K562 (cell line): ENCODE data around the gene LCN12. TPM values are rescaled to one million over a fixed set of nuclear protein-coding genes. Genes with fewer than 3 reads are reported as not detected.

Experiments
- HSF4 ChIP-seq: fragments of 250-450 bp; sonication (Bioruptor Pico); IDR thresholded peaks from 2 replicates; pipeline ENCODE4 v2.1.2; 2022; ENCODE audit warnings: mild to moderate bottlenecking, moderate library complexity, borderline replicate concordance
- LARP7 ChIP-seq: fragments of 450-650 bp; IDR thresholded peaks from 2 replicates; pipeline ENCODE4 v1.6.1; 2016
- NRF1 ChIP-seq, 2 experiments: fragments of 450-650 bp; IDR thresholded peaks in 1 of 2; conservative IDR thresholded peaks in 1 of 2; 2 replicates each; pipeline ENCODE4 v1.6.1; 2014; ENCODE audit warnings: mild to moderate bottlenecking in 2 of 2
- POLR2B ChIP-seq: fragments of 450-650 bp; IDR thresholded peaks from 2 replicates; pipeline ENCODE4 v1.6.1; 2018; ENCODE audit warnings: low read depth; ENCODE audit not compliant: partially characterized antibody
- PTBP1 ChIP-seq: fragments of 200-400 bp; formaldehyde crosslinking; IDR thresholded peaks from 2 replicates; pipeline ENCODE4 v1.6.1; 2017; ENCODE audit warnings: low read depth, low read length
- RBM39 ChIP-seq: fragments of 200-400 bp; formaldehyde crosslinking; optimal IDR thresholded peaks from 2 replicates; pipeline ENCODE3; 2018; ENCODE audit warnings: low read depth, low read length
- SMARCE1 ChIP-seq: fragments of 450-650 bp; IDR thresholded peaks from 2 replicates; pipeline ENCODE4 v1.7.1; 2016; ENCODE audit warnings: mild to moderate bottlenecking
- TRIM28 ChIP-seq: fragments of 450-650 bp; IDR thresholded peaks from 2 replicates; pipeline ENCODE4 v1.6.1; 2017
- XRCC3 ChIP-seq: fragments of 450-650 bp; IDR thresholded peaks from 2 replicates; pipeline ENCODE4 v1.6.1; 2017; ENCODE audit warnings: mild to moderate bottlenecking, moderate library complexity
- ZBED1 ChIP-seq: IDR thresholded peaks from 2 replicates; pipeline ENCODE4 v1.6.1; 2014
- ZNF146 ChIP-seq: IDR thresholded peaks from one replicate; pipeline ENCODE4 v1.6.1; 2018; ENCODE audit warnings: missing compliant biosample characterization; ENCODE audit not compliant: unreplicated experiment
- ZNF217 ChIP-seq: sonication (generic); formaldehyde crosslinking; IDR thresholded peaks from 2 replicates; pipeline ENCODE4 v1.8.0; 2022; ENCODE audit warnings: mild to moderate bottlenecking, missing genetic modification reagents
- ZNF232 ChIP-seq: sonication (generic); formaldehyde crosslinking; IDR thresholded peaks from 2 replicates; pipeline ENCODE4 v1.8.0; 2022; ENCODE audit warnings: mild to moderate bottlenecking, missing genetic modification reagents
- ZNF3 ChIP-seq: fragments of 250-450 bp; sonication (Bioruptor Pico); IDR thresholded peaks from 2 replicates; pipeline ENCODE4 v1.5.0; 2021; ENCODE audit warnings: mild to moderate bottlenecking, moderate library complexity
- polyA plus RNA-seq, 8 experiments: library from polyadenylated mRNA; depleted of rRNA in 4 of 8; stranded (reverse) in 5 of 8; unstranded in 3 of 8; fragments of >200 nt; fragmentation: Nextera tagmentation in 2 of 8; fragmentation: Illumina TruSeq in 1 of 8; extraction: Ambion mirVana in 2 of 8; extraction: Trizol in 1 of 8; gene quantifications; 2 replicates each; pipeline versions ENCODE4 v1.2.1 to v1.2.3, GENCODE V29; 2011 to 2014; ENCODE audit warnings: inconsistent platforms in 1 of 8, missing spikeins in 1 of 8
- total RNA-seq, 7 experiments: library from RNA; depleted of rRNA in 6 of 7; stranded (reverse); fragments of >200 nt in 6 of 7; fragmentation: Illumina TruSeq in 2 of 7; extraction: Trizol in 2 of 7; gene quantifications; 2 replicates each; pipeline versions ENCODE4 v1.2.1 to v1.2.3, GENCODE V29; 2011 to 2021; ENCODE audit warnings: low replicate concordance in 1 of 7
- TF ChIP-seq, protein P1 (sequence below): sonication (generic); formaldehyde crosslinking; IDR thresholded peaks from 2 replicates; pipeline ENCODE4 v1.9.0; 2022; ENCODE audit warnings: mild to moderate bottlenecking, missing genetic modification reagents
- TF ChIP-seq, protein P2 (sequence below): sonication (generic); formaldehyde crosslinking; IDR thresholded peaks from 2 replicates; pipeline ENCODE4 v1.8.0; 2022; ENCODE audit warnings: mild to moderate bottlenecking, missing genetic modification reagents
- TF ChIP-seq, protein P3 (sequence below): IDR thresholded peaks from 2 replicates; pipeline ENCODE4 v1.6.1; 2012; ENCODE audit warnings: low read depth, low read length, improper control_type of control experiment, borderline replicate concordance
- TF ChIP-seq, protein P4 (sequence below): fragments of 450-650 bp; IDR thresholded peaks from 2 replicates; pipeline ENCODE4 v1.6.1; 2016; ENCODE audit warnings: low read depth, mild to moderate bottlenecking, moderate library complexity
- TF ChIP-seq, protein P5 (sequence below), 2 experiments: fragments of 250-450 bp in 1 of 2; fragments of 450-650 bp in 1 of 2; sonication (Bioruptor Pico) in 1 of 2; IDR thresholded peaks; 2 replicates each; pipeline versions ENCODE4 v1.6.1 to v1.8.0; 2016 to 2021; ENCODE audit warnings: mild to moderate bottlenecking in 2 of 2, moderate library complexity in 2 of 2, missing compliant biosample characterization in 1 of 2, missing genetic modification characterization in 1 of 2
- TF ChIP-seq, protein P6 (sequence below): fragments of 450-650 bp; formaldehyde crosslinking; IDR thresholded peaks from 2 replicates; pipeline ENCODE4 v1.4.0; 2020; ENCODE audit warnings: mild to moderate bottlenecking, moderate library complexity
- TF ChIP-seq, protein P7 (sequence below), 2 experiments: IDR thresholded peaks; 2 replicates each; pipeline ENCODE4 v1.6.1; 2011; ENCODE audit warnings: borderline replicate concordance in 1 of 2, control low read depth in 1 of 2, low read depth in 1 of 2, low read length in 1 of 2, mild to moderate bottlenecking in 1 of 2, mixed read lengths in 1 of 2, moderate library complexity in 1 of 2; ENCODE audit not compliant: insufficient read depth in 1 of 2, insufficient read length in 1 of 2, poor library complexity in 1 of 2, severe bottlenecking in 1 of 2; ENCODE audit errors: extremely low read depth in 1 of 2

Gene LCN12
- total and polyA plus RNA-seq, 9 of the 15 experiments (the other 6 are each of a cell fraction or from before 2014, with no cell fraction given) = 0.05 TPM; not detected in 8

DNA sequence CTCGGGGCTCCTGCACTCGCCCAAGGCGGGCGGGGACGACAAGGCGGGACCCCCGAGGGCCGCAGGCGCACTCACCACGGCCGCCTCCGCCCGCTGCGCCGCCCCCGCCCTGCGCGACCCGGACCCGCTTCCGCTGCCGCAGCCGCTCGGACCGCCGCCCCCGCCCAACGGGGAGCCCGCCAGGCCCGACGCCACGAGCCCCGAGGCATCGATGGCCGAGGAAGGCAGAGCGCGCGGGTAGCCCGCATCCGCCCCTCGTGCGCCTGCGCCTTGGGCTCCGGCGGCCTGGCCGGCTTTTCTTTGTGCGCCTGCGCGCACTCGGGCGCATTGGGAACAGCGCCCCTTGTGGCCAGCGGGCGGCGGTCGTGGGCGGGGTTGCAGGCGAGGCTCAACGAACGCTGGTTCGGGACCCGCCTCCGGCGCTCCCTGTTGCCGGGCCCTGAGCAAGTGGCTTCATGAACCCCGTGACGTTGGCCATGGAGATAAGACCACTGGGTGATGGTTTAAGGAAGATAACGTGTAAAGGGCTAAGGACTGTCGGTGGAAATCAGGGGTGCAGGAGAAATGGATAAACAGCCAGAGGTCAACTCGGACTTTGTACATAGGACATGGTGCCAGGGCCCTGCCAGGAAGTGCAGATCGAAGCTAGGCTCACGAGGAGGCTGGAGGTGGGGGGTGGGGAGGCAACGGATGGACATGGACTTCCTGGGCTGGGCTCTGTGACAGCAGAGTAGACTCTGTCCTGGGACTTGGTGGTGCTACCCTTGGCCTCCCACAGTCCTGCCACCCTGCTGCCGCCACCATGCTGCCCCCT lies 7.3 kb upstream of the LCN12 start, which contains the start of the genes C8G and FBXW5 (continued):
- TF ChIP-seq TRIM28 (no peak), LARP7 (no peak), SMARCE1 (peak; percentile 82), HSF4 (CRISPR knock-in tag) (no peak), NRF1 (conservative IDR thresholded peaks at IDR 0.05 in 1 of 2, IDR thresholded peaks at IDR 0.05 in 1 of 2) (peak; percentile 96 to 97), XRCC3 (no peak), PTBP1 (no peak), ZBED1 (no peak; the same call in 1 of the 2 replicates), RBM39 (no peak), ZNF146 (CRISPR knock-in tag) (no peak), POLR2B (peak; percentile 31), ZNF217 (no peak), ZNF232 (CRISPR knock-in tag) (no peak), ZNF3 (CRISPR knock-in tag) (no peak)
- TF ChIP-seq, protein P1, sequence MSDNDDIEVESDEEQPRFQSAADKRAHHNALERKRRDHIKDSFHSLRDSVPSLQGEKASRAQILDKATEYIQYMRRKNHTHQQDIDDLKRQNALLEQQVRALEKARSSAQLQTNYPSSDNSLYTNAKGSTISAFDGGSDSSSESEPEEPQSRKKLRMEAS (CRISPR knock-in tag) = peak; percentile 24
- TF ChIP-seq, protein P2, sequence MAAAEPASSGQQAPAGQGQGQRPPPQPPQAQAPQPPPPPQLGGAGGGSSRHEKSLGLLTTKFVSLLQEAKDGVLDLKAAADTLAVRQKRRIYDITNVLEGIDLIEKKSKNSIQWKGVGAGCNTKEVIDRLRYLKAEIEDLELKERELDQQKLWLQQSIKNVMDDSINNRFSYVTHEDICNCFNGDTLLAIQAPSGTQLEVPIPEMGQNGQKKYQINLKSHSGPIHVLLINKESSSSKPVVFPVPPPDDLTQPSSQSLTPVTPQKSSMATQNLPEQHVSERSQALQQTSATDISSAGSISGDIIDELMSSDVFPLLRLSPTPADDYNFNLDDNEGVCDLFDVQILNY (CRISPR knock-in tag) = no peak
- TF ChIP-seq, protein P3, sequence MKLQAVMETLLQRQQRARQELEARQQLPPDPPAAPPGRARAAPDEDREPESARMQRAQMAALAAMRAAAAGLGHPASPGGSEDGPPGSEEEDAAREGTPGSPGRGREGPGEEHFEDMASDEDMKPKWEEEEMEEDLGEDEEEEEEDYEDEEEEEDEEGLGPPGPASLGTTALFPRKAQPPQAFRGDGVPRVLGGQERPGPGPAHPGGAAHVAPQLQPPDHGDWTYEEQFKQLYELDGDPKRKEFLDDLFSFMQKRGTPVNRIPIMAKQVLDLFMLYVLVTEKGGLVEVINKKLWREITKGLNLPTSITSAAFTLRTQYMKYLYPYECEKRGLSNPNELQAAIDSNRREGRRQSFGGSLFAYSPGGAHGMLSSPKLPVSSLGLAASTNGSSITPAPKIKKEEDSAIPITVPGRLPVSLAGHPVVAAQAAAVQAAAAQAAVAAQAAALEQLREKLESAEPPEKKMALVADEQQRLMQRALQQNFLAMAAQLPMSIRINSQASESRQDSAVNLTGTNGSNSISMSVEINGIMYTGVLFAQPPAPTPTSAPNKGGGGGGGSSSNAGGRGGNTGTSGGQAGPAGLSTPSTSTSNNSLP = no peak
- TF ChIP-seq, protein P4, sequence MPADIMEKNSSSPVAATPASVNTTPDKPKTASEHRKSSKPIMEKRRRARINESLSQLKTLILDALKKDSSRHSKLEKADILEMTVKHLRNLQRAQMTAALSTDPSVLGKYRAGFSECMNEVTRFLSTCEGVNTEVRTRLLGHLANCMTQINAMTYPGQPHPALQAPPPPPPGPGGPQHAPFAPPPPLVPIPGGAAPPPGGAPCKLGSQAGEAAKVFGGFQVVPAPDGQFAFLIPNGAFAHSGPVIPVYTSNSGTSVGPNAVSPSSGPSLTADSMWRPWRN = no peak
- TF ChIP-seq, protein P5, sequence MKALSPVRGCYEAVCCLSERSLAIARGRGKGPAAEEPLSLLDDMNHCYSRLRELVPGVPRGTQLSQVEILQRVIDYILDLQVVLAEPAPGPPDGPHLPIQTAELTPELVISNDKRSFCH (CRISPR knock-in tag; IDR thresholded peaks at IDR 0.05) = no peak
- TF ChIP-seq, protein P5 (tag; IDR thresholded peaks at IDR 0.05) = peak; percentile 66
- TF ChIP-seq, protein P6, sequence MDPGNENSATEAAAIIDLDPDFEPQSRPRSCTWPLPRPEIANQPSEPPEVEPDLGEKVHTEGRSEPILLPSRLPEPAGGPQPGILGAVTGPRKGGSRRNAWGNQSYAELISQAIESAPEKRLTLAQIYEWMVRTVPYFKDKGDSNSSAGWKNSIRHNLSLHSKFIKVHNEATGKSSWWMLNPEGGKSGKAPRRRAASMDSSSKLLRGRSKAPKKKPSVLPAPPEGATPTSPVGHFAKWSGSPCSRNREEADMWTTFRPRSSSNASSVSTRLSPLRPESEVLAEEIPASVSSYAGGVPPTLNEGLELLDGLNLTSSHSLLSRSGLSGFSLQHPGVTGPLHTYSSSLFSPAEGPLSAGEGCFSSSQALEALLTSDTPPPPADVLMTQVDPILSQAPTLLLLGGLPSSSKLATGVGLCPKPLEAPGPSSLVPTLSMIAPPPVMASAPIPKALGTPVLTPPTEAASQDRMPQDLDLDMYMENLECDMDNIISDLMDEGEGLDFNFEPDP (CRISPR knock-in tag) = no peak
- TF ChIP-seq, protein P7, sequence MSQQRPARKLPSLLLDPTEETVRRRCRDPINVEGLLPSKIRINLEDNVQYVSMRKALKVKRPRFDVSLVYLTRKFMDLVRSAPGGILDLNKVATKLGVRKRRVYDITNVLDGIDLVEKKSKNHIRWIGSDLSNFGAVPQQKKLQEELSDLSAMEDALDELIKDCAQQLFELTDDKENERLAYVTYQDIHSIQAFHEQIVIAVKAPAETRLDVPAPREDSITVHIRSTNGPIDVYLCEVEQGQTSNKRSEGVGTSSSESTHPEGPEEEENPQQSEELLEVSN (IDR thresholded peaks at IDR 0.05; ENCODE audit: borderline replicate concordance in 1 of 2, extremely low read depth in 1 of 2, insufficient read depth in 1 of 2, insufficient read length in 1 of 2, low read depth in 1 of 2, low read length in 1 of 2, poor library complexity in 1 of 2, severe bottlenecking in 1 of 2) = peak; percentile 8 to 58
